CD4-positive, alpha-beta T cell (primary cell): ENCODE results near the gene GLTP. TPM values are rescaled to one million over a fixed set of nuclear protein-coding genes. Genes with fewer than 3 reads are reported as not detected.
"Not testable (repeated sequence)": the region's sequence is repeated elsewhere in the genome, so short reads cannot be mapped to it uniquely, and the experiment has no call there.

Experiments
- ATAC-seq: fragments of 200-7000 bp; cut with Tn5 transposase; one replicate; pipeline ENCODE4 v1.10.0; 2022; ENCODE audit warnings: mild to moderate bottlenecking; ENCODE audit not compliant: poor library complexity
- CTCF ChIA-PET: fragments of 350-600 bp; sonication (Branson Sonifier 250); formaldehyde crosslinking; loops from one replicate; lab custom pipeline; 2021; ENCODE audit warnings: antibody characterized with exemption, inconsistent platforms; lab: Charles Lee
- POLR2A ChIA-PET: fragments of 350-600 bp; sonication (Branson Sonifier 250); formaldehyde crosslinking; loops from one replicate; lab custom pipeline; 2021; ENCODE audit warnings: antibody characterized with exemption, inconsistent platforms; lab: Charles Lee
- DNase-seq, 14 experiments: peaks; one replicate each; pipeline ENCODE4 v3.0.0-alpha.2; 2013 to 2020; ENCODE audit warnings: mixed read lengths in 2 of 14
- H3K27ac ChIP-seq, 2 donors: one replicate each; pipeline versions ENCODE4 v1.5.1 to v1.7.0; 2013; ENCODE audit warnings: low read length in 2 of 2, low read depth in 1 of 2, mild to moderate bottlenecking in 1 of 2
- H3K27me3 ChIP-seq, 2 experiments: 1 replicate in 1 of 2; 2 replicates in 1 of 2; pipeline versions ENCODE4 v1.6.1 to v1.7.0; 2013; ENCODE audit warnings: low read length in 2 of 2, control low read depth in 1 of 2, mild to moderate bottlenecking in 1 of 2, moderate library complexity in 1 of 2; ENCODE audit not compliant: insufficient read depth in 2 of 2, control insufficient read depth in 1 of 2
- H3K36me3 ChIP-seq: one replicate; pipeline ENCODE4 v1.6.1; 2013; ENCODE audit warnings: low read length, control low read depth; ENCODE audit not compliant: insufficient read depth
- H3K4me1 ChIP-seq: one replicate; pipeline ENCODE4 v1.6.1; 2013; ENCODE audit warnings: low read length, control low read depth; ENCODE audit not compliant: insufficient read depth
- H3K4me3 ChIP-seq: one replicate; pipeline ENCODE4 v1.5.1; 2013; ENCODE audit warnings: mild to moderate bottlenecking, low read length, moderate library complexity
- H3K9me3 ChIP-seq, 2 experiments: 1 replicate in 1 of 2; 2 replicates in 1 of 2; pipeline versions ENCODE4 v1.6.1 to v1.7.0; 2013; ENCODE audit warnings: low read length in 2 of 2, mild to moderate bottlenecking in 2 of 2, control low read depth in 1 of 2, moderate library complexity in 1 of 2; ENCODE audit not compliant: control insufficient read depth in 1 of 2, insufficient read depth in 1 of 2
- H3K27ac Mint-ChIP-seq: one replicate; pipeline ENCODE4 v1.8.0; 2020; ENCODE audit warnings: mixed read lengths
- H3K27me3 Mint-ChIP-seq: one replicate; pipeline ENCODE4 v1.8.0; 2021; ENCODE audit warnings: mixed read lengths
- H3K36me3 Mint-ChIP-seq: one replicate; pipeline ENCODE4 v1.8.0; 2021; ENCODE audit warnings: low read depth, mixed read lengths
- H3K4me1 Mint-ChIP-seq: one replicate; pipeline ENCODE4 v1.8.0; 2021; ENCODE audit warnings: low read depth, mixed read lengths
- H3K4me3 Mint-ChIP-seq: one replicate; pipeline ENCODE4 v1.8.0; 2020; ENCODE audit warnings: mild to moderate bottlenecking, mixed read lengths
- H3K9me3 Mint-ChIP-seq: one replicate; pipeline ENCODE4 v1.8.0; 2020; ENCODE audit warnings: mixed read lengths
- intact Hi-C, 2 experiments: fragments of 100-400 bp; cut with DNase I in 1 of 2; cut with micrococcal nuclease in 1 of 2; formaldehyde crosslinking; loops; one replicate each; pipeline versions ENCODE4 v1.15.1 to v1.9.0; 2023 to 2025; cut with DNase I, micrococcal nuclease
- total RNA-seq, 174 experiments: library from RNA in 2 of 174; stranded (reverse) in 2 of 174; gene quantifications; one replicate each; pipeline ENCODE4 v1.2.3 and lab custom pipeline; 2021 to 2026
- TF ChIP-seq, protein P1 (sequence below): fragments of 200-600 bp; IDR thresholded peaks from one replicate; pipeline ENCODE4 v1.8.0; 2022; ENCODE audit warnings: antibody characterized with exemption, mild to moderate bottlenecking

The GLTP gene
- total RNA-seq, 2 experiments from 2014 or later, result 24.8 to 25.2 TPM

GRCh38 chr12:109864916-109865315 is 15.4 kb downstream of the GLTP start:
- Histone ChIP-seq H3K27me3 (no peaks in the 10 kb centered on the region), H3K4me1 (peaks cover 17% of the 10 kb centered on the region), H3K36me3 (peaks cover 13% of the 10 kb centered on the region), H3K4me3 (no peak overlapping the region), H3K27ac (no peak overlapping the region), H3K9me3 (no peaks in the 10 kb centered on the region)
- ATAC-seq (no peak), DNase-seq (no peak)
- peaks cover 10% of the 10 kb centered on the region for H3K36me3 Mint-ChIP-seq
- TF ChIP-seq, protein P1, sequence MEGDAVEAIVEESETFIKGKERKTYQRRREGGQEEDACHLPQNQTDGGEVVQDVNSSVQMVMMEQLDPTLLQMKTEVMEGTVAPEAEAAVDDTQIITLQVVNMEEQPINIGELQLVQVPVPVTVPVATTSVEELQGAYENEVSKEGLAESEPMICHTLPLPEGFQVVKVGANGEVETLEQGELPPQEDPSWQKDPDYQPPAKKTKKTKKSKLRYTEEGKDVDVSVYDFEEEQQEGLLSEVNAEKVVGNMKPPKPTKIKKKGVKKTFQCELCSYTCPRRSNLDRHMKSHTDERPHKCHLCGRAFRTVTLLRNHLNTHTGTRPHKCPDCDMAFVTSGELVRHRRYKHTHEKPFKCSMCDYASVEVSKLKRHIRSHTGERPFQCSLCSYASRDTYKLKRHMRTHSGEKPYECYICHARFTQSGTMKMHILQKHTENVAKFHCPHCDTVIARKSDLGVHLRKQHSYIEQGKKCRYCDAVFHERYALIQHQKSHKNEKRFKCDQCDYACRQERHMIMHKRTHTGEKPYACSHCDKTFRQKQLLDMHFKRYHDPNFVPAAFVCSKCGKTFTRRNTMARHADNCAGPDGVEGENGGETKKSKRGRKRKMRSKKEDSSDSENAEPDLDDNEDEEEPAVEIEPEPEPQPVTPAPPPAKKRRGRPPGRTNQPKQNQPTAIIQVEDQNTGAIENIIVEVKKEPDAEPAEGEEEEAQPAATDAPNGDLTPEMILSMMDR, result no peak
- intact Hi-C loops, result no loop called here
- no peaks in the 10 kb centered on the region for H3K27me3 Mint-ChIP-seq
- H3K4me1 Mint-ChIP-seq, result peaks cover 19% of the 10 kb centered on the region
- CTCF ChIA-PET, result interaction anchor here (1.8 kb wide), 1 partner anchor 20 kb away, joined by 5 read pairs; no protein-coding TSS in a partner anchor
- POLR2A ChIA-PET, result no interaction called here
- no peaks in the 10 kb centered on the region for H3K9me3 Mint-ChIP-seq
- no peak overlapping the region for H3K4me3 Mint-ChIP-seq
- no peak overlapping the region for H3K27ac Mint-ChIP-seq

DNA sequence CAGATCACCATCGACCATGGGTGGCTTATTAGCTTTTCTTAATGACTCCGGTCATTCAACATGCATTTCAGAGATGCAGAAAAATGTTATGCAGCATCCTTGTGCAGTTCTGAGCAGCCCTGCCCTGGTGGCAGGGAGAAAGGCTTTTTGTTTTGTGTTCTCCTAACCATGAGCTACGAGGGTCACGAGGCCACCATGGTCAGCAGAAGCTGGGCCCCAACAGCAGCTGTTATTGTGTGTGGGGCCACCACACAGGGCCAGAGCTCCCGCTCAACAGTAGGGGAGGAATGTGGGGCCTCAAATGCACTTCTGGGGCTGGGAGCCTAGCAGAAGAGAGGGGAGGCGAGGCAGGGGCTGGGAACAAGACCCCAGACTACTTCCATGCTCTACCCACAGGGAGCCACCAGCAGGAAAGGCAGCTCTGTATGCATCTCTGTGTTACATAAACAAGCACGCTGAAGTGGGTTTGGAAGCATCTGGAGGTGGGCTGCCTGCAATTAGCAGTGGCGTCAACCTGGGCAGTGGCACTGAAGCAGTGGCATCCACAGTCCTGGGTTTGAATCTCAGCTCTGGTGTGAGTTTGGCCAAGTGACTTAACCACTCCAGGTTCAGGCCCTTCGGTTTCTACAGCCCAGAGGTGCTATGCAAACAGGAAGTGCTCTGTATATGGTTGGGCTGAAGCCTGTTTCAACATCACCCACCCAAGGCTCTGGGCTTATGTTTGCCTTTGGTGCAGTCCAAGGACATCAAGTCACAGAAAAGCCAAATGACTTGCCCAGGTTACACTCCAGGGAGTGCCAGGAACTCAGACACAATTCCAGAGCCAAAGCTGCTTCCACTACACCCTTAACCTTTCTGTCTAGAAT is 16.3 kb downstream of the GLTP start:
- peak overlapping the region; percentile 49 for H3K27ac Mint-ChIP-seq
- H3K4me1 Mint-ChIP-seq, result peaks cover 19% of the 10 kb centered on the region
- intact Hi-C loops, result no loop called here
- no peak overlapping the region for H3K27ac ChIP-seq
- no peak for ATAC-seq
- peaks cover 17% of the 10 kb centered on the region for H3K4me1 ChIP-seq
- H3K27me3 ChIP-seq, result no peaks in the 10 kb centered on the region
- peaks cover 13% of the 10 kb centered on the region for H3K36me3 ChIP-seq
- POLR2A ChIA-PET, result interaction anchor here (0.6 kb wide), 1 partner anchor 1977 kb away, joined by 3 read pairs; no protein-coding TSS in a partner anchor
- peak in 2 of 14 experiments; percentile 10 to 42 for DNase-seq
- no peaks in the 10 kb centered on the region for H3K9me3 Mint-ChIP-seq
- no peak overlapping the region for H3K4me3 ChIP-seq
- TF ChIP-seq, protein P1, result no peak
- peaks cover 10% of the 10 kb centered on the region for H3K36me3 Mint-ChIP-seq
- H3K9me3 ChIP-seq, result no peaks in the 10 kb centered on the region
- CTCF ChIA-PET, result interaction anchor here (0.8 kb wide), 1 partner anchor 11 kb away, joined by 3 read pairs; no protein-coding TSS in a partner anchor
- H3K27me3 Mint-ChIP-seq, result no peaks in the 10 kb centered on the region
- no peak overlapping the region for H3K4me3 Mint-ChIP-seq

DNA sequence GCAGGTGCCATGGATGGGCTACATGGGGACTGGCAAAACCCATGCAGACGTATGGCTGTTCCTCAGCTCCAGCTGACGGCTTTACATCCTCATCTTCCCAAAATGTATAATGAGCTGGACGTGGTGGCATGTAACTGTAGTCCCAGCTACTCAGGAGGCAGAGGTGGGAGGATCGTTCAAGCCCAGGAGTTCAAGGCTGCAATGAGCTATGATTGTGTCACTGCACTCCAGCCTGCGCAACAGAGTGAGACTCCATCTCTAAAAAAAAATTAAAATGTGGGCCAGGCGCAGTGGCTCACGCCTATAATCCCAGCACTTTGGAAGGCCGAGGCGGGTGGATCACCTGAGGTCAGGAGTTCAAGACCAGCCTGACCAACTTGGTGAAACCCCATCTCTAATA is 17.9 kb downstream of the GLTP start:
- H3K4me3 Mint-ChIP-seq, H3K4me3 ChIP-seq, POLR2A ChIA-PET, ATAC-seq, DNase-seq, H3K27me3 Mint-ChIP-seq, H3K27me3 ChIP-seq, CTCF ChIA-PET, intact Hi-C loops, H3K9me3 Mint-ChIP-seq, H3K27ac Mint-ChIP-seq, H3K9me3 ChIP-seq, H3K27ac ChIP-seq: not testable (repeated sequence)
- H3K36me3 ChIP-seq, result peaks cover 23% of the 10 kb centered on the region
- peaks cover 17% of the 10 kb centered on the region for H3K4me1 Mint-ChIP-seq
- H3K36me3 Mint-ChIP-seq, result peaks cover 25% of the 10 kb centered on the region
- peaks cover 17% of the 10 kb centered on the region for H3K4me1 ChIP-seq
